Mesenchymal stem cell (in vitro differentiated cells and primary cell): ENCODE results near the gene ATP6V1F.
A peak's percentile ranks its signal among the peaks of the same experiment; 100 is the strongest.

Source experiments
- DNase-seq: peaks from one replicate; pipeline ENCODE4 v3.0.0-alpha.2; 2013
- H2AFZ ChIP-seq: one replicate; pipeline ENCODE4 v1.6.1; 2013; ENCODE audit warnings: low read depth, mild to moderate bottlenecking, control low read depth, inconsistent platforms, low read length, moderate library complexity
- H2AK5ac ChIP-seq: 2 replicates; pipeline ENCODE4 v1.6.1; 2013; ENCODE audit warnings: low read length, moderate library complexity, mild to moderate bottlenecking, inconsistent platforms; ENCODE audit not compliant: severe bottlenecking
- H2BK120ac ChIP-seq: one replicate; pipeline ENCODE4 v1.6.1; 2013; ENCODE audit warnings: low read depth, mild to moderate bottlenecking, inconsistent platforms, low read length, moderate library complexity
- H2BK12ac ChIP-seq, 2 experiments: one replicate each; pipeline ENCODE4 v1.6.1; 2013; ENCODE audit warnings: inconsistent platforms in 2 of 2, low read length in 2 of 2, mild to moderate bottlenecking in 2 of 2, moderate library complexity in 2 of 2, control low read depth in 1 of 2
- H2BK15ac ChIP-seq: one replicate; pipeline ENCODE4 v1.6.1; 2013; ENCODE audit warnings: mild to moderate bottlenecking, low read depth, inconsistent platforms; ENCODE audit not compliant: poor library complexity, severe bottlenecking
- H2BK5ac ChIP-seq: 2 replicates; pipeline ENCODE4 v1.6.1; 2013; ENCODE audit warnings: low read depth, mild to moderate bottlenecking, low read length, control low read depth, inconsistent platforms; ENCODE audit not compliant: poor library complexity, severe bottlenecking
- H3K14ac ChIP-seq, 2 experiments: one replicate each; pipeline ENCODE4 v1.6.1; 2013; ENCODE audit warnings: inconsistent platforms in 2 of 2, low read length in 2 of 2, control low read depth in 1 of 2, mild to moderate bottlenecking in 1 of 2, moderate library complexity in 1 of 2
- H3K18ac ChIP-seq, 2 experiments: one replicate each; pipeline ENCODE4 v1.6.1; 2013; ENCODE audit warnings: inconsistent platforms in 2 of 2, low read length in 2 of 2, control low read depth in 1 of 2, low read depth in 1 of 2, mild to moderate bottlenecking in 1 of 2
- H3K23ac ChIP-seq, 2 experiments: one replicate each; pipeline ENCODE4 v1.6.1; 2013; ENCODE audit warnings: inconsistent platforms in 2 of 2, low read length in 2 of 2, mild to moderate bottlenecking in 2 of 2, moderate library complexity in 2 of 2, control low read depth in 1 of 2
- H3K27ac ChIP-seq: 2 replicates; pipeline ENCODE4 v1.5.1; 2013; ENCODE audit warnings: mild to moderate bottlenecking, moderate library complexity, low read length, control low read depth, inconsistent platforms; ENCODE audit not compliant: poor library complexity, severe bottlenecking
- H3K27me3 ChIP-seq, 2 experiments: 2 replicates each; pipeline versions ENCODE4 v1.6.1 to v1.7.0; 2013; ENCODE audit warnings: low read length in 2 of 2, mild to moderate bottlenecking in 2 of 2, moderate library complexity in 2 of 2, control low read depth in 1 of 2, inconsistent platforms in 1 of 2; ENCODE audit not compliant: control insufficient read depth in 1 of 2, insufficient read depth in 1 of 2
- H3K36me3 ChIP-seq, 2 experiments: 2 replicates each; pipeline versions ENCODE4 v1.6.1 to v1.7.0; 2013; ENCODE audit warnings: low read length in 2 of 2, control low read depth in 1 of 2, inconsistent platforms in 1 of 2, low read depth in 1 of 2, mild to moderate bottlenecking in 1 of 2; ENCODE audit not compliant: insufficient read depth in 2 of 2, control insufficient read depth in 1 of 2
- H3K4ac ChIP-seq, 2 experiments: one replicate each; pipeline ENCODE4 v1.6.1; 2013; ENCODE audit warnings: inconsistent platforms in 2 of 2, low read length in 2 of 2, mild to moderate bottlenecking in 2 of 2, moderate library complexity in 2 of 2, control low read depth in 1 of 2, low read depth in 1 of 2
- H3K4me1 ChIP-seq: 2 replicates; pipeline ENCODE4 v1.6.1; 2013; ENCODE audit warnings: low read depth, low read length, control low read depth; ENCODE audit not compliant: control insufficient read depth, insufficient read depth
- H3K4me2 ChIP-seq: 2 replicates; pipeline ENCODE4 v1.6.1; 2013; ENCODE audit warnings: low read length, mild to moderate bottlenecking, inconsistent platforms; ENCODE audit not compliant: poor library complexity, severe bottlenecking
- H3K4me3 ChIP-seq, 2 experiments: 2 replicates each; pipeline versions ENCODE4 v1.5.1 to v1.7.0; 2013; ENCODE audit warnings: low read length in 2 of 2, mild to moderate bottlenecking in 2 of 2, control low read depth in 1 of 2, low read depth in 1 of 2; ENCODE audit not compliant: insufficient read depth in 1 of 2
- H3K79me1 ChIP-seq: replicated peaks from 2 replicates; pipeline ENCODE4 v1.6.1; 2013; ENCODE audit warnings: mild to moderate bottlenecking, control low read depth, low read length, inconsistent platforms; ENCODE audit not compliant: poor library complexity, severe bottlenecking
- H3K9ac ChIP-seq: 2 replicates; pipeline ENCODE4 v1.7.0; 2013; ENCODE audit warnings: mild to moderate bottlenecking, low read length, moderate library complexity
- H3K9me3 ChIP-seq: 2 replicates; pipeline ENCODE4 v1.7.0; 2013; ENCODE audit warnings: mild to moderate bottlenecking, low read length; ENCODE audit not compliant: control insufficient read depth
- H4K8ac ChIP-seq: one replicate; pipeline ENCODE4 v1.6.1; 2013; ENCODE audit warnings: inconsistent platforms, mild to moderate bottlenecking, low read length, moderate library complexity
- H4K91ac ChIP-seq: one replicate; pipeline ENCODE4 v1.6.1; 2013; ENCODE audit warnings: mild to moderate bottlenecking, low read length, inconsistent platforms
- WGBS: methylation state at CpG from one replicate; pipeline ENCODE4 v1.1.7; 2013; ENCODE audit warnings: mixed read lengths; 5-methylcytosine and 5-hydroxymethylcytosine counted together

ATP6V1F gene

GRCh38 chr7:128904381-128905197 is 41.9 kb downstream of the ATP6V1F start:
- H3K9ac ChIP-seq = no peak overlapping the region
- H2AFZ ChIP-seq = no peak overlapping the region
- H3K4me1 ChIP-seq = peaks cover 32% of the 10 kb centered on the region
- H2BK15ac ChIP-seq = no peak overlapping the region
- peak overlapping the region; percentile 51 to 73 for H2BK12ac ChIP-seq
- H4K91ac ChIP-seq = peak overlapping the region; percentile 94
- peak overlapping the region; percentile 74 for H2BK120ac ChIP-seq
- peak; percentile 60 for DNase-seq
- peaks cover 3% of the 10 kb centered on the region for H3K9me3 ChIP-seq
- peak overlapping the region; percentile 5 to 46 for H3K4ac ChIP-seq
- no peak overlapping the region for H3K14ac ChIP-seq
- peaks cover 14% of the 10 kb centered on the region for H3K79me1 ChIP-seq
- H4K8ac ChIP-seq = peak overlapping the region; percentile 74
- H3K4me3 ChIP-seq = no peak overlapping the region
- no peak overlapping the region for H2BK5ac ChIP-seq
- H2AK5ac ChIP-seq = no peak overlapping the region
- WGBS = 57% methylated on average over 4 of the region's 8 CpGs
- no peak overlapping the region for H3K23ac ChIP-seq
- H3K4me2 ChIP-seq = no peak overlapping the region
- peaks cover 0 to 36% of the 10 kb centered on the region in 2 experiments for H3K27me3 ChIP-seq
- H3K18ac ChIP-seq = peak overlapping the region; percentile 26 to 58
- no peak overlapping the region for H3K27ac ChIP-seq
- peaks cover 0 to 37% of the 10 kb centered on the region in 2 experiments for H3K36me3 ChIP-seq

GRCh38 chr7:128906001-128906765 is 43.5 kb downstream of the ATP6V1F start:
- Histone ChIP-seq H3K27ac (no peak overlapping the region), H2BK12ac (no peak overlapping the region), H2BK15ac (no peak overlapping the region), H3K27me3 (peaks cover 0 to 52% of the 10 kb centered on the region in 2 experiments), H3K18ac (no peak overlapping the region), H3K9me3 (no peaks in the 10 kb centered on the region), H2BK120ac (no peak overlapping the region), H2BK5ac (no peak overlapping the region), H2AK5ac (no peak overlapping the region), H3K23ac (no peak overlapping the region), H3K4me3 (no peak overlapping the region), H4K91ac (no peak overlapping the region), H3K79me1 (peaks cover 14% of the 10 kb centered on the region), H3K4me2 (no peak overlapping the region), H4K8ac (no peak overlapping the region), H3K4ac (no peak overlapping the region), H3K36me3 (peaks cover 0 to 37% of the 10 kb centered on the region in 2 experiments), H3K9ac (no peak overlapping the region), H2AFZ (no peak overlapping the region), H3K4me1 (peaks cover 40% of the 10 kb centered on the region), H3K14ac (no peak overlapping the region)
- DNase-seq = no peak
- WGBS = 93% methylated on average over 2 of the region's 5 CpGs

- H3K14ac ChIP-seq = peak overlapping the region in 1 of 2 experiments; percentile 37
- DNase-seq = no peak
- no peak overlapping the region for H2BK120ac ChIP-seq
- H2BK12ac ChIP-seq = no peak overlapping the region
- no peak overlapping the region for H3K4me3 ChIP-seq
- H4K91ac ChIP-seq = peak overlapping the region; percentile 18
- peaks cover 47% of the 10 kb centered on the region for H3K4me1 ChIP-seq
- H3K36me3 ChIP-seq = peaks cover 0 to 37% of the 10 kb centered on the region in 2 experiments
- no peak overlapping the region for H3K23ac ChIP-seq
- WGBS = 86% methylated on average over 16 of the region's 19 CpGs
- no peak overlapping the region for H2BK5ac ChIP-seq
- peaks cover 0 to 60% of the 10 kb centered on the region in 2 experiments for H3K27me3 ChIP-seq
- H3K79me1 ChIP-seq = peaks cover 14% of the 10 kb centered on the region
- no peak overlapping the region for H3K27ac ChIP-seq
- no peak overlapping the region for H4K8ac ChIP-seq
- no peaks in the 10 kb centered on the region for H3K9me3 ChIP-seq
- no peak overlapping the region for H3K9ac ChIP-seq
- H3K18ac ChIP-seq = no peak overlapping the region
- H3K4ac ChIP-seq = no peak overlapping the region
- no peak overlapping the region for H2AFZ ChIP-seq
- H3K4me2 ChIP-seq = no peak overlapping the region
- H2AK5ac ChIP-seq = no peak overlapping the region
- H2BK15ac ChIP-seq = no peak overlapping the region
Measured at GRCh38 chr7:128906766-128907559, 44.3 kb downstream of the ATP6V1F start.
